GM04504 (cell line): ENCODE results near the gene MON2.
"Not testable (repeated sequence)": the region's sequence is repeated elsewhere in the genome, so short reads cannot be mapped to it uniquely, and the experiment has no call there.

Experiments used
- DNase-seq: peaks from one replicate; pipeline ENCODE4 v3.0.0-alpha.2; 2012; ENCODE audit warnings: low read depth

MON2 gene

DNA sequence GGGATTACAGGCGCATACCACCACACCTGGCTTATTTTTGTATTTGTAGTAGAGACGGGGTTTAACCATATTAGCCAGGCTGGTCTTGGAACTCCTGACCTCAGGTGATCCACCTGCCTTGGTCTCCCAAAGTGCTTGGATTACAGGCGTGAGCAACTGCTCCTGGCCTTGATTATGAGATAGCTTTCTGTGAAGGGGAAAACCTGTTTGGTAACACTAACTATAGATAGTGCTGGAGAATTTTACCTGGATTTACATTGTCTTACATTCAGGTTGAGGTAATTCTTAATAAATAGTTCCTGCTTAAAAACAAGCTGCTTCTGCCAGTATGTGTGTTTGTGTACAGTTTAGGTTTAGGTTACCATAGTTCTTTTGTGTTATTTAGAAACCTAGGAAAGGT, 77.1 kb downstream of the MON2 start:
- no peak for DNase-seq

DNA sequence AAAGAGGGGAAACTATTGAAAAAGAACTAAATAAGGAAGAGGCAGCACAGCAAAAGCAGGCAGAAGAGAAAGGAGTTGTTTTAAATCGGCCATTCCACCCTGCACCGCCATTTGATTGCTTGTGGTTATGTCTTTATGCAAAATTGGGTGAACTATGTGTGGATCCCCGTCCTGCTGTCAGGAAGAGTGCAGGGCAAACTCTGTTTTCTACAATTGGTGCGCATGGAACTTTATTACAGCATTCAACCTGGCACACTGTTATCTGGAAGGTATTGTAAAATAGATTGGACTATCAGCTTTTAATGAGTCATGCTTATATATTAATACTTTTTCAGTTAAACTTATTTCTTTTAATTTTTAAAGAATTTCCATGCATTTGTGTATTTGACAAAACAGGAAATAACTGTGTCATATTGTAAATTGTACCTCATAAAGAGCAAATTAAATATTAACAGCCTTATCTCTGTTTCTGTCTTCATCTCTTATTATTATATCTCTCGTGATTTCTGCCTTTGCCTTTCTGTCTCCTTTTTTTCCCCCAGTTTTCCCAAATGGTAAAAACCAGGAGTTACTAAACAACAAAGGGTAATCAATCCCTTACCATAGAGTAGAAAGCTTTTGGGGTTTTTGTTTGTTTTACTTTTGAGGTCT, 86.4 kb downstream of the MON2 start:
- DNase-seq, result no peak

DNA sequence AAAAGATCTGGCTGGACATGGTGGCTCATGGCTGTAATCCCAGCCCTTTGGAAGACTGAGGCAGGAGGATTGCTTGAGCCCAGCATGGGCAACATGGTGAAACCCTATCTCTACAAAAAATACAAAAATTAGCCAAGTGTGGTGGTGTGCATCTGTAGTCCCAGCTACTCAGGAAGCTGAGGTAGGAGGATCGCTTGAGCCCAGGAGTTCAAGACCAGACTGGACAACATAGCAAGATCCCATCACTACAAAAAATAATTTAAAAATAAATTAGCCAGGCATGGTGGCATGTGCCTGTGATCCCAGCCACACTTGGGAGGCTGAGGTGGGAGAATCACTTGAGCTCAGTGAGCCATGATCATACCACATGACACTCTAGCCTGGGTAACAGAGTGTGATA, 92.7 kb downstream of the MON2 start:
- DNase-seq, result not testable (repeated sequence)

DNA sequence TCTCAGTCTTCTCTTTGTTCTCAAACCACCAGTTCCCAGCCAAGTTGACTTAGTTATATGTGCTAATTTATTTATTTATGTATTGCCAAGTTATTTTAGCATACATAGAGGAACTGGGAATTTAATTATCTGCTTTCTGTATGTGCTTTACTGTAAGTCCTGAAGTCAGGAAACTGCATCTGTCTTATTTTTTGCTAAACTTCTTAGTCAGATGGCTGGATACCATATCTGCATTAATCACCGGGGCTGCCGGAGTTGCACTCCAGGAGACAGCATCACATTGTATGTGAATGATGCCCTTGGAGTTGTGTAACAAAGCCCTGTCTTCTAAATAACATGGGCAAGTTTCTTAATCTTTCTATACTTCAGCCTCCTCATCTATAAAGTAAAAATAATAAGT, 96.2 kb downstream of the MON2 start:
- peak; percentile 19 for DNase-seq

DNA sequence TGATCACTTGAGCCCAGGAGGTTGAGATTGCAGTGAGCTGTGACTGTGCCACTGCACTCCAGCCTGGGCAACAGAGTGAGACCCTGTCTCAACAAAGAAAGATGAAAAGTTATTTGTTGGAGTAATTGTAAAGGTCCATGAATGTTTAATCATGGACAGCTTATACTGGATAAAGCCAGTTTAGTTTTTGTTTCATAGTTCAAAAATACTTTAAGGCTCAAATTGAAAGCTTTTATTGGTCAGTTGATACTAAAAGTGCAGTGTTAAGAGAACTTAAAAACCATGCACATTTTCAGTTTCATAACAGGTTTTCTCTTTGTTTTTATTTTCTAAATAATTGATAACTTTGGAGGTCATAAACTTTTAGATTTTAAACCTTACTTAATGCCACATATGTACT, 108.4 kb downstream of the MON2 start:
- DNase-seq, result no peak

DNA sequence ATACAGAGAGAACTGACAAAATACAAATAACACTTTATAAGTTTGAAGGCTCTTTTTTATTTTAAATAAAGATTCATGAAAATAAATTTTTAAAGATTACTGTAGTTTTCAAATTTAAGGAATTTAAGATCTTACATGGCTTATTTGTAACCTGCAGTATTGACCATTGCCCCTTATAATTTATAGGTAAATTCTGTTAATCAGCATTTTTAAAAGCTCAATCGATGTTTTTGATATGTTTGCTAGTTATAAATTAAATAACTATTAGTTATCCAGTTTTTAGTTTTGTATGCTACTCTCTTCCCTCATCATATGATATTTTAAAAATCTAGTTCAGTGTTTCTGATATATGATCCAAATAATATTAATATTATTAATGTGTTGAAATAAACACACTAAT, 109.9 kb downstream of the MON2 start:
- DNase-seq, result no peak

DNA sequence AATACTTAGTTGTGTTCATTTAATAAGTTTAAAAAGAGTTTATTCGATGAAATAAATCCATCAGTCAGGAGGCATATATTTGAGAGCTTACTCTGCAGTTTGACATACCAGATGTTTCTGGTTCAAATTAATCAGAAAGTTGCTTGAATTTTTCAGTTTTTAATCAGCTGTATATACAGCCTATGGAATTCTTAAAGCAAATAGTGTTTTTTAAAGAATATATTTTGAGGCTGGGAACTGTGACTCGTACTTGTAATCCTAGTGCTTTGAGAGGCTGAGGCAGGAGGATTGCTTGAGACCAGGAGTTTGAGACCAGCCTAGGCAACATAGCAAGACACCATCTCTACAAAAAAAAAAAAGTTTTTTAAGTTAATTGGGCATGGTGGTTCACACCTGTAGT, 112.1 kb downstream of the MON2 start:
- no peak for DNase-seq

DNA sequence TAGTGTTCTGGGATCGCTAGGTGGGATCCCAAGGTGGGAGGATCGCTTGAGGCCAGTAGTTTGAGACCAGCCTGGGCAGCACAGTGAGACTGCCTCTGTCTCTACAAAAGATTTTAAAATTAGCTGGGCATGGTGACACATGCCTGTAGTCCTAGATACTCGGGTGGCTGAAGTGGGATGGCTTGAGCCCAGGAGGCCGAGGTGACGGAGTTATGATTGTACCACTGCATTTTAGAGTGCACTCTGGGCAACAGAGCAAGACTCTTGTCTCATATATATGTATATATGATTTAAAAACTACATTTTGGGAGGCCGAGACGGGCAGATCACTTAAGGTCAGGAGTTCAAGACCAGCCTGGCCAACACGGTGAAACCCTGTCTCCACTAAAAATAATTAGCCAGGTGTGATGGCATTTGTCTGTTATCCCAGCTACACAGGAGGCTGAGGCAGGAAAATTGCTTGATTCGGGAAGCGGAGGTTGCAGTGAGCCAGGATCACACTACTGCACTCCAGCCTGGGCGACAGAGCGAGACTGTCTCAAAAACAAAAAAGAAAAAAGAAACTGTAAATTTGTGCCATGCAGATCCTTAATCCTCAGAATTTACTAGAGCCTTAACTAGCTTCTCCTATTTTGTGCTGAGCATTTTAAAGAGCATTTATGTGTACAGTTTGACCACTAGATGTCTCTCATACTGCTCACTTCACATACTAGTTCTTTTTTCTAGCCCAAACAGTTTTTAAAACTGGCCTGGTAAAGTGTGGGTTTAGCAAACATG, 114.8 kb downstream of the MON2 start:
- DNase-seq, result peak; percentile 43

DNA sequence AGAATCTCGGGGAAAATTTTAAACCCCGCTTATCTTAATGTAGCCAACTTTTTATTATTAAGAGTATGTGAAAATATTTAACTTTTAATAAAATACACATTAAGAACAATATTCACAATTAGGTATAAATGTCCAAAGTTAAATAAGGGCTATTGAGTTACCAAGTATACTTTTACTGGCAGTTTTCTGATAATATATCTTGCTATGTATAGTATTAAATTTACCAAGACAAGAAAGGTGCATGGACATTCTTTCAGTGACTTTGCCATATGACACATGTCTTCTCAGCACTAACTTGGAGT, 115.4 kb downstream of the MON2 start:
- DNase-seq, result no peak

DNA sequence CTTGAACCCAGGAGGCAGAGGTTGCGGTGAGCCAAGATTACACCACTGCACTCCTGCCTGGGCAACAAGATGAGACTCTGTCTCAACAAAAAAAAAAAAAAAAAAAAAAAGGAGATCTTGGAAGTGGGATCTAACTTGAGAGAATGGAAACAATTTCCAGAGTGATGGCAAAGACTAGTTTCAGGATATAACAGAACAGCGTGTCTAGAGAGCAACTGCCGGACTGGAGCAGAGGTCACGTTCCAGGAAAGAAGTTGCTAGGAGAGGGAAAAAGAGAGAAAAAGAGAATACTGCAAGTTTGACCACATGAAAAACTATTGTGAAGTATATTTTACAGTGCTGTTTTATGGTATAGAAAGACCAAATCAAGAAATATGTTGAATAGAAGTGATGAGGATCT, 118.0 kb downstream of the MON2 start:
- no peak for DNase-seq

DNA sequence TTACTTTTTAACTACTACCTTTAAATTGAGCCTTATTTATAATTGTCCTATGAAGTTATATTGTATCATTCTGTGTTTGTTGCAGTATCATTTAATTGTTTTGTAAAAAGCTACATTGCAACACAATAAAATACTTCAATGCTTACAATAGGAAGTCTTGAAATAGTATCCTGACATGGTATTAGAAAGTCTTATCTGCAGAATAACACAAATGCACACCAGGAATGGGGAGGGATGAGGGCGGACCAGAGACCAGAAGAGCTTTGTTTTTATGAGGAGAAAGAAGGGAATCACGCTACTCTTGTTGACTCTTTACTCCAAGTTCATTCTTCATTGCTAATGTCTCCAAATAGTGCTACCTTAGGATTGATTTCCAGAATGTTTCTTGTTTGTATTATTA, 120.2 kb downstream of the MON2 start:
- no peak for DNase-seq

DNA sequence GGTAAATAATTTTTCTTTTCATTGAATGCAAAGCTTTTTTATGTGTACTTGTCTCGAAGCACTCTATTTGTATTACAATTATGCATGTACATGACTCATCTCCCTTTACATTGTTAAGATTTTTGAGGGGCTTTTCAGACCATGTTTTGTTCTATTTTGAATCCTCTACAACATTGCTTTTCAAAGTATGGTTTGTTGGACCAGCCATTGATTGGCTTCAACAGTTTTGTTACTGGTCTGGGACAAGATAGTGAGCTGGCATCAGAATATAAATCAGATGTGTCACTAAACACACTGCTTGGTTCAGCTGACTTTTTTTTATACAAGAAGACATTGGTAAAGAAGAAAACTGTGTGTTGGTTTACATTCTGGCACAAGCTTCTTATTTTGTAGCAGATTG, 122.3 kb downstream of the MON2 start:
- DNase-seq, result no peak

DNA sequence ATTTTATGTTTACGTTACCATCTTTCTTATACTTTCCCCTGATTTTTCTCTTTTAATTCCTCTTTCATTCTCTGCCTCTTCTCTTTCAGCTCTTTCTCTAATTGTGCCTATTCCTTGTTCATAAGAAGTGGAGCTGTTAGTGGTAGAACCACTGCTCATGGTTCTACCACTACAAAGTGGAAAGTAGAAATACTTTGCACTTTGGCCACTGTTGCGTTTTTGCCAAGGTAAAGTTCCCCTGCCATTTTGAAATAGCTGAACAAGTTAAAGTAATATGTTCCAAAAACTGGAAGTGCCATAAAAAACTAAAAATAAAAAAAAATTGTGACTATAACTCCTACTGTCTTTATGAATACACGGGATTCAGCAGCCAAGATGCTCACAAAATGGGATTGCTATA, 130.6 kb downstream of the MON2 start:
- DNase-seq, result no peak

DNA sequence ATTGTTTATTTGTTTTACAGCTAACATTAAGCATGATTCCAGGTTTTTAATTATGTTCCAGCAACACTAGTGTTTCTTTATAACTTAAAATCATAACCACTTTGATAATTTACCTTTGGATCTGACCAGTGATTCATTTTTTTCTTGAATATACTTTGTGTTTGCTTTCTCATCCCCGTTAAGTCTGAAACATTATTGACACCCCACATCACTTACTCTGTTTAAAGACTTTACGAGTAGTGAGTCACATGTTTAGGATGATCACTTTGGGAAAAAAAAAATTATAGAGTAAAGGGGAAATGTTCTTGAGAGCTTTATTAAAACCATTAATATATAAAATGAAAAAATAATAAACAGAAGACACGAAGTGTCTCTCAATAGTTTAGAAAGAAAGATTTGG, 132.2 kb downstream of the MON2 start:
- no peak for DNase-seq

DNA sequence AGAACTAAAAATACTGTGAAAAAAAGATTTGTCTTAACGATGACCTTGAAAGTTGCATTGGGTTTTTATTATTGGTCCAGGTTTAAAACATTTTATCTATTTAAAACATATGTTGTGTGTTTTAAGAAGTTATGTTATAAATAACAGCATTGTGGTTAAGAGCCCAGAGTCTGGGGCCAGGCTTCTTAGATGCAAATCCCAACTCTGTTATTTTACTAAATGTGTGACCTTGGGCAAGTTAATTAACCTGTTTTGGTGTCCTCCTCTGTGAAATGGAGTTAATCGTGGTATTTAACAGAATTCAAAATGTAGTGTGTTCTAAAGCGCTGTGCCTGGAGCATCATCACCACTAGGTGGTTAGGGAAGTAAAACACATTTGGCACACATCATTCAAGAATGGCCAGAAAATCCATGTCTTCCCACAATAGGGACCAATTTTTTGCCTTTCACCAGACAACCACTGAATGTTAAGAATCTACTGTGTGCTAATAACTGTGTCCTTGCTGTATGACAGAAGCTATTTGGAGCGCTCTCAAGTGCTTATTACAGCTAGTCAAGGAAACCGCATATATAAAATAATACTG, 133.3 kb downstream of the MON2 start:
- DNase-seq, result no peak

DNA sequence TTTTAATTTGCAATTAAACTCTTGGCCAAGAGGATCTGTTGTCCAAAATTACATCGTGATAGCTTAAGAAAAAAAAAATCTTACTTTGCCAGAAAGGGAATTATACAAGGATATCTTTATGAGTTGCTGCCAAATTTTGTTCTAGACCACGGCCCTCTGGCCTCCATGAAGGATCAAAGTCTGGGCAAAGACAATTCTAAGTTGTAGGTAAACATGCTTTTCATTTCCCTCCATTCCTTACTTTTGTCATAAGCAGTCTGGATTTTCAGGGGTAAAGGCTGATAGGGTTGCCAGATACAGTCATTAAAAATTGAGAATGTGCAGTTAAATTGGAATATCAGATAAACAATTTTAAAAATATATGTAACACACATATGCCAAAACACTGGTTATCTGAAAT, 135.1 kb downstream of the MON2 start:
- DNase-seq, result no peak

DNA sequence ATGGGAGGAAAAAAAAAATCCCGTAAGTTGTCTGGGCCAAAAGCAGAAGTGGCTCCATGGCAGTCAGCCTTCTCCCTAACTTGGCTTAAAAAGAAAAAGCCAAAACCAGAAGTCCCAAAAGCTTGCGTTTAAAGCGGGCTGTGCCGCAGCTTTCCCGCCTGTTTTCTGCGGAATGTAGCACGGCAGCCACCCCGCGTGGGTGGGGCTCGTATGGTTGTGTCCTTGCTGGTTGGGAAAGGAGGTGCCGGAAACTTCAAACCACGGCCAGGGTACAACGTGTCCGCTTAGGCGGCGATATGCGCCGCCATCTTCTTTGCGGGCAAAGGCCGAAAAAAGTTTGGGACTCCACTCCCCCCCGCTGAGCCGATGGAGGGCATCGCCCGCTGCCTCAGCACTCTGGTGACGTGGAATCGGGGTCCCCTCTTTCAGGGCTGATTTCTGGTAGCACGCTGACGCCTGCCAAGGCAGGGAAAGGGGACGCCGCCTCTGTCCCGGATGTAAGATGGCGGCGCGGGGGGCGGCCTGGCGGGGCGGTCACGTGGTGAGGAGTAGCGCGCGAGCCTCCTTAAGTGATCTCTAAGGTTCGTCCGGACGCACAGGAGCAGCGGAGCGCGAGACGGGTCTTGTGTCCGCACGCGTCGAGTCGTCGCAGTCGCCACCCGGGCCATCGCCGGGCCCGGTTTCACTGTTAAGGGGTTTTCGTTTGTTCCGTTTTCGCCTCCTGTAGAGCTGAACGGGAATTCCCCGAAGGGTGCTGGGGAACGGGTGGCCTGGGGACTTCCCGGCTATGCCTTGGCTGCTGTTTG, 135.8 kb downstream of the MON2 start:
- DNase-seq, result peak; percentile 86

DNA sequence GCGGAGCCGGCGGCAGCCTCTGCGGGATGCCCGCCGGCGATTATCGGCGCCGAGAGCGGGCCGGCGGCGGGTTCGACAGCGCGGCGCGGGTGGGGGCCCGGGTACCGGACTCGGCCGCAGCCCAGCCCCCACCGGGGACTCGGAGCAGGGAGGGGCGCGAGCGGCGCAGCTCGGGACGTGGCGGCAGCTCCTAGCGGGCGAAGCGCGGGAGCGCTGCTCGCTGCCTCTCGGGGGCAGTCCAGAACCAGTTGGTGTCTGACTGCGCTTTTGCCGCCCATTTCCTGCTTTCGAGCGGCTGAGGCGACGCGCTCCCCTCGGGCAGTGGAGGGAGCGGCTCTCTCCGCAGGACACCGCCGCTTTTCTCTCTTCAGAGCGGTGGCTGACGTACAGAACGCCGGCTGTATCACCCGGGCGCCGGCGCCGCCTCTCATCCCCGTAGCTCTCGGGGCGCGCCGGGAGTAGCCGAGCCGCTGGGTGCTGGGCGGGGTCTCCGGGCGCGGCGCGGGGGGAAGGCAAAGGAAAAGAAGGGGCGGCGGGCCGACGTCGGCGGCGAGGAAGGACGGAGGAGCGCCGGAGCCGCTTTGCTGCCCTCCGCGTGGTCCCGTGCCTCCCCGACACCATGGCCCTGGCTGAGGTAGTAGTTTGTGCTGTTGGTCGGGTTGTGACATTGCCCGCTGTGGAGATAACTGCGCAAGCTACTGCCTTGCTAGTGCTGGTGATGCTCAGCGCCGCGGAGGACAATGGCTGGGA, 136.6 kb downstream of the MON2 start:
- DNase-seq, result peak; percentile 75

DNA sequence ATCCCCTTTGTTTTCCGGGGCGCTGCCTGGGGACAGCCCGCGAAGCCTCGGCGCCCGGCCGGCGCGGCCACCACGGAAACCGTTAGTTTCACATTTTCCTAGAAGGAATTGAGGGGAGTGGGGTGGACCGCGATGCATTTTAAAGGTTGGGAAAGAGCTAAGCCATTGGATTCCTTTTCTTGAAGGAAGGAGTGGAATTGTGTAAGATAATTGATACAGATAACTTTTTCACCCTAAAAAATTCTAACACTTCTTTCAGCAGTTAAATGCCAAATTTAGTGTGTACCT, 137.1 kb downstream of the MON2 start:
- DNase-seq, result no peak

DNA sequence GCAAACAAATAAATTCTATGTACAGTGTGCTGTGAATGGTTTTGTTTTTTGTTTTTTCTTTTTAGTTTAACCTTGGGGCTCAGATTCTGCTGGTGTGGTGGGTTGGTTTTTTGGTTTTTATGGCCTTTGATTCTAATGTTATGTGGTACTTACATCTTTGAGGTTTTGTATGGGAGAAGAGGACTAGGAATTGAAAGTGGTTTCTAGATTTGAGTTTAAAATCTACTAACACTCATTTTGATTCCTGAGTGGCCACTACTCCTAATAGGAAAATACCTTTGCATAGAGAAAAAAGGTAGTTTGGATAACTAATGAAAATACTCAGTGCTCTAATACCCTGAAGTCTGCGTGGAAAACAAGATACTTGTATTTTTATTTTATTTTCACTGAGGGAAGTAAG, 137.7 kb downstream of the MON2 start:
- no peak for DNase-seq

DNA sequence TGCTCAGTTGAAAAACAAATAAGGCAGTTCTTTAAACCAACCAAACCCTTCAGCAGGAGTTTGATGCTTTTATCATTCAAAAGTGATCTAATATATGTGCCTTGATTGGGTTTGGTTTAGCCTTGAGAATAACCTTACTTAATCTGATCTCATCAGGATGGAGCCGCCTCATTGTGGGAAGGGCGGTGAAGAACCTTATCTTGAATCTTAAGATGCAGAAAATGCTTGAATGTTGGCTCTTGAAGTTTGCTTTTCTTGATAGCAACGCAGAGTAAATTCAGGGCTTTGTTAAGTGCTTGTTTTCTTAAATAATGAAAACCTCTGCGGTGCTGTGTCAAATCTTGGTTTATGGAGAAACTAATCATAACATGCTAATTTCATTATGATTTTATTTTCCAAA, 138.2 kb downstream of the MON2 start:
- no peak for DNase-seq

DNA sequence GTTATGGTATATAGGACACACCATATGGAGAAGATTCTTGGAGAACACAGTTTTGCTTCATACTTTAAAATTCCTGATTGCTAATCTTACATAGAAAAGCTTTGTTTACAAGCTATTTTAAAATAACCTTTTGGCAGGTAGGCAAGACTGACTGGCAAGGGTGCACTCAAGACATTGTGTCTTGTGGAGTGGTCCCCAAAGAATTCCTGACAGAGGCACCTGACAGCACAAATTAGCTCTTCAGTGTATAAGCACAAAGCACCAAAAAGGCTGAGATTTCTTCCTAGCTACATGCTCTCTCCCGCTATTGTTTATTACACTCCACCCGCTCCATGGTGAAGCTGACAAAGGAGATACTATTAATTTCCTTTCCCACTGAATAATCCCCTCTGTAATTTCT, 139.4 kb downstream of the MON2 start:
- DNase-seq, result no peak

DNA sequence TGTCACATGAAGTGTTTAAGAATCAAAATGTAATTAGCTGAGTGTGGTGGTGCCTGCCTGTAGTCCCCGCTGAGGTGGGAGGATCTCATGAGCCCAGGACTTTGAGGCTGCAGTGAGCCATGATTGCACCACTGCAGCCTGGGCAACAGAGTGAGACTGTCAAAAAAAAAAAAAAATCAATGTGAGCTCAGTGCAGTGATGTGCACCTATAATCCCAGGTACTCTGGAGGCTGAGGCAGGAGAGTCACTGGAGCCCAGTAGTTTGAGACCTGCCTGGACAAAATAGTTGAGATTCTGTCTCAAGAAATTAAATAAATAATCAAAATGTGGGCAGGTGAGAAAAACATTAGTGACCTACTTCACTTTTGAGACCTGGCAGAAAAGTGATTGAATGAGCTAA, 140.0 kb downstream of the MON2 start:
- DNase-seq, result no peak
